PC-3 (cell line): ENCODE data around the gene CARNS1. TPM values are rescaled to one million over a fixed set of nuclear protein-coding genes. Genes with fewer than 3 reads are reported as not detected.
A peak's percentile ranks its signal among the peaks of the same experiment; 100 is the strongest.

ENCODE experiments used
- ATAC-seq: fragments of 200-7000 bp; cut with Tn5 transposase; 2 replicates; pipeline ENCODE4 v1.9.1; 2020; ENCODE audit warnings: mild to moderate bottlenecking, moderate library complexity
- BruUV-seq: library from RNA; stranded (reverse); fragments of 400-500 nt; replicated peaks from 2 replicates; lab custom pipeline; 2021; lab: Mats Ljungman, UMichigan
- CTCF ChIA-PET: fragments of 300-600 bp; sonication (Branson Sonifier 250); formaldehyde crosslinking; loops from one replicate; lab custom pipeline; 2022; ENCODE audit warnings: antibody characterized with exemption; lab: Charles Lee
- POLR2A ChIA-PET: fragments of 300-600 bp; sonication (Branson Sonifier 250); formaldehyde crosslinking; loops from one replicate; lab custom pipeline; 2022; ENCODE audit warnings: antibody characterized with exemption; ENCODE audit not compliant: unreplicated experiment; lab: Charles Lee
- DNase-seq: peaks from one replicate; pipeline ENCODE4 v3.0.0-alpha.2; 2015
- H2AFZ ChIP-seq: fragments of 300-600 bp; sonication (generic); 2 replicates; pipeline ENCODE4 v1.6.0; 2016; ENCODE audit warnings: antibody characterized with exemption, low read length
- H3F3A ChIP-seq: fragments of 300-600 bp; sonication (generic); one replicate; pipeline ENCODE4 v1.6.0; 2017; ENCODE audit warnings: antibody characterized with exemption, low read length, control low read depth, mild to moderate bottlenecking; ENCODE audit not compliant: unreplicated experiment
- H3K27ac ChIP-seq: fragments of 300-600 bp; sonication (generic); 2 replicates; pipeline ENCODE4 v1.5.1; 2016; ENCODE audit warnings: mild to moderate bottlenecking, low read length
- H3K27me3 ChIP-seq: fragments of 300-600 bp; sonication (generic); 2 replicates; pipeline ENCODE4 v1.6.1; 2016; ENCODE audit warnings: low read length, mixed read lengths
- H3K36me3 ChIP-seq: fragments of 300-600 bp; sonication (generic); 2 replicates; pipeline ENCODE4 v1.6.1; 2016; ENCODE audit warnings: low read depth, mixed run types, low read length, mixed read lengths
- H3K4me1 ChIP-seq: fragments of 300-600 bp; sonication (generic); 2 replicates; pipeline ENCODE4 v1.5.1; 2016; ENCODE audit warnings: low read length; ENCODE audit not compliant: insufficient read depth
- H3K4me2 ChIP-seq: fragments of 300-600 bp; sonication (generic); 2 replicates; pipeline ENCODE4 v1.6.0; 2016; ENCODE audit warnings: low read length
- H3K4me3 ChIP-seq: fragments of 300-600 bp; sonication (generic); 2 replicates; pipeline ENCODE4 v1.5.1; 2016; ENCODE audit warnings: mild to moderate bottlenecking, low read length, mixed read lengths
- H3K79me2 ChIP-seq: fragments of 300-600 bp; sonication (generic); 2 replicates; pipeline ENCODE4 v1.6.1; 2017; ENCODE audit warnings: low read length, mixed read lengths
- H3K9ac ChIP-seq: fragments of 300-600 bp; sonication (generic); 2 replicates; pipeline ENCODE4 v1.6.0; 2016; ENCODE audit warnings: mild to moderate bottlenecking, low read length
- H3K9me2 ChIP-seq: fragments of 300-600 bp; sonication (generic); replicated peaks from 2 replicates; pipeline ENCODE4 v1.6.1; 2016; ENCODE audit warnings: mixed run types, low read length, mixed read lengths
- H3K9me3 ChIP-seq: fragments of 300-600 bp; sonication (generic); 2 replicates; pipeline ENCODE4 v1.6.1; 2016; ENCODE audit warnings: low read length, mixed read lengths
- H4K20me1 ChIP-seq: fragments of 300-600 bp; sonication (generic); 2 replicates; pipeline ENCODE4 v1.6.1; 2016; ENCODE audit warnings: low read length, mixed read lengths
- CTCF ChIP-seq: fragments of 300-600 bp; sonication (generic); conservative IDR thresholded peaks from 2 replicates; pipeline ENCODE4 v1.5.1; 2017; ENCODE audit warnings: antibody characterized with exemption, low read depth, mild to moderate bottlenecking, low read length
- EZH2 ChIP-seq: fragments of 300-600 bp; sonication (generic); IDR thresholded peaks from one replicate; pipeline ENCODE4 v1.6.1; 2017; ENCODE audit warnings: antibody characterized with exemption, mild to moderate bottlenecking, low read length; ENCODE audit not compliant: unreplicated experiment
- EZH2phosphoT487 ChIP-seq: fragments of 300-600 bp; sonication (generic); IDR thresholded peaks from 2 replicates; pipeline ENCODE4 v1.6.1; 2018; ENCODE audit warnings: mild to moderate bottlenecking, antibody characterized with exemption, low read length, borderline replicate concordance
- intact Hi-C: fragments of 100-400 bp; cut with micrococcal nuclease; formaldehyde crosslinking; loops from 2 replicates; pipeline ENCODE4 v1.9.0; 2023
- total RNA-seq: library from RNA; depleted of rRNA; stranded (reverse); fragments of >200 nt; gene quantifications from 2 replicates; pipeline ENCODE4 v1.2.3, GENCODE V29; 2014

Gene CARNS1
- total RNA-seq, 1 experiment from 2014 or later, result 0.22 TPM

GRCh38 chr11:67376063-67376820 lies 39.2 kb upstream of the CARNS1 start:
- no peak for DNase-seq
- intact Hi-C loops, result no loop called here
- H3K4me2 ChIP-seq, result peak overlapping the region; percentile 96
- H3K9ac ChIP-seq, result peak overlapping the region; percentile 57
- no peaks in the 10 kb centered on the region for H3K9me3 ChIP-seq
- H3K36me3 ChIP-seq, result peaks cover 4% of the 10 kb centered on the region; the same call in 1 of the 2 replicates
- H3F3A ChIP-seq, result peaks cover 8% of the 10 kb centered on the region
- peaks cover 78% of the 10 kb centered on the region for H3K4me1 ChIP-seq
- peak overlapping the region; percentile 100 for H3K27ac ChIP-seq
- POLR2A ChIA-PET, result interaction anchor here (0.6 kb wide), 1 partner anchor 29 kb away, joined by 3 read pairs; no protein-coding TSS in a partner anchor
- no peak for ATAC-seq
- H3K79me2 ChIP-seq, result peaks cover 34% of the 10 kb centered on the region
- peak overlapping the region; percentile 31; the same call in 1 of the 2 replicates for H3K4me3 ChIP-seq
- H3K9me2 ChIP-seq, result no peaks in the 10 kb centered on the region
- H2AFZ ChIP-seq, result no peak overlapping the region
- CTCF ChIA-PET, result interaction anchor here (0.6 to 2.2 kb wide), 2 partner anchors 19 to 30 kb away, joined by 3 to 11 read pairs; no protein-coding TSS in a partner anchor
- no peaks in the 10 kb centered on the region for H3K27me3 ChIP-seq
- peaks cover 10% of the 10 kb centered on the region for H4K20me1 ChIP-seq
- no peak for TF ChIP-seq EZH2
- TF ChIP-seq EZH2phosphoT487, result no peak
- TF ChIP-seq CTCF, result no peak
- no TSS peak for BruUV-seq

GRCh38 chr11:67376873-67377808 lies 38.3 kb upstream of the CARNS1 start:
- peaks cover under 1% of the 10 kb centered on the region for H4K20me1 ChIP-seq
- CTCF ChIA-PET, result interaction anchor here (0.6 to 2.2 kb wide), 3 partner anchors 20 to 1403 kb away, joined by 3 to 16 read pairs (median 11); no protein-coding TSS in a partner anchor
- intact Hi-C loops, result no loop called here
- DNase-seq, result peak; percentile 82
- POLR2A ChIA-PET, result interaction anchor here (0.6 kb wide), 2 partner anchors 11 to 24 kb away, joined by 4 to 18 read pairs; no protein-coding TSS in a partner anchor
- peak overlapping the region; percentile 100 for H3K27ac ChIP-seq
- no peak overlapping the region for H2AFZ ChIP-seq
- peaks cover 8% of the 10 kb centered on the region for H3F3A ChIP-seq
- no peaks in the 10 kb centered on the region for H3K36me3 ChIP-seq
- H3K9me2 ChIP-seq, result no peaks in the 10 kb centered on the region
- H3K27me3 ChIP-seq, result no peaks in the 10 kb centered on the region
- no TSS peak for BruUV-seq
- H3K9me3 ChIP-seq, result no peaks in the 10 kb centered on the region
- TF ChIP-seq CTCF, result no peak
- TF ChIP-seq EZH2, result no peak
- no peak for TF ChIP-seq EZH2phosphoT487
- peaks cover 74% of the 10 kb centered on the region for H3K4me1 ChIP-seq
- H3K4me3 ChIP-seq, result peak overlapping the region; percentile 16; the same call in 1 of the 2 replicates
- ATAC-seq, result no peak; the same call in 1 of the 2 replicates
- peak overlapping the region; percentile 65 for H3K4me2 ChIP-seq
- H3K9ac ChIP-seq, result peak overlapping the region; percentile 29; the same call in 1 of the 2 replicates
- peaks cover 25% of the 10 kb centered on the region for H3K79me2 ChIP-seq
